Testis (tissue), 3 donors: ENCODE data around the gene TBC1D9. TPM values are rescaled to one million over a fixed set of nuclear protein-coding genes. Genes with fewer than 3 reads are reported as not detected.

Experiments
- DNase-seq: peaks from one replicate; pipeline ENCODE4 v3.0.0-alpha.2; 2019
- H3K27ac ChIP-seq, 2 donors: fragments of 200-600 bp; sonication (generic); one replicate each; pipeline ENCODE4 v1.5.1; 2019
- H3K27me3 ChIP-seq: fragments of 200-600 bp; sonication (generic); one replicate; pipeline ENCODE4 v1.5.1; 2019
- H3K36me3 ChIP-seq: fragments of 200-600 bp; sonication (generic); one replicate; pipeline ENCODE4 v1.5.1; 2017; ENCODE audit warnings: low read depth; ENCODE audit errors: missing control alignments
- H3K4me1 ChIP-seq: fragments of 200-600 bp; sonication (generic); one replicate; pipeline ENCODE4 v1.5.1; 2019
- H3K4me3 ChIP-seq, 2 donors: fragments of 200-600 bp; sonication (generic); one replicate each; pipeline ENCODE4 v1.5.1; 2017 to 2019
- H3K9me3 ChIP-seq: fragments of 200-600 bp; sonication (generic); one replicate; pipeline ENCODE4 v1.5.1; 2017
- CTCF ChIP-seq, 3 experiments: fragments of 450-650 bp in 2 of 3; fragments of 200-600 bp in 1 of 3; sonication (generic) in 1 of 3; IDR thresholded peaks; one replicate each; pipeline ENCODE4 v1.5.1; 2016 to 2019; ENCODE audit warnings: antibody characterized with exemption in 3 of 3, mild to moderate bottlenecking in 2 of 3, moderate library complexity in 1 of 3
- POLR2A ChIP-seq: fragments of 450-650 bp; IDR thresholded peaks from one replicate; pipeline ENCODE4 v1.6.1; 2017; ENCODE audit warnings: antibody characterized with exemption, mild to moderate bottlenecking, moderate library complexity
- WGBS, 2 donors: methylation state at CpG; one replicate each; pipeline ENCODE4 v1.1.5; 2018; 5-methylcytosine and 5-hydroxymethylcytosine counted together
- intact Hi-C: fragments of 100-400 bp; cut with DNase I; formaldehyde crosslinking; loops from one replicate; pipeline ENCODE4 v1.15.1; 2023; ENCODE audit warnings: low total_unique reads
- polyA plus RNA-seq: library from polyadenylated mRNA; stranded (reverse); fragments of 350-450 nt; fragmentation: Illumina TruSeq; extraction: RNeasy Lipid Tissue Mini Kit (QIAGEN cat#74804); gene quantifications from one replicate; pipeline ENCODE4 v1.2.3, GENCODE V29; 2014; ENCODE audit warnings: low read depth, low replicate concordance; ENCODE audit not compliant: insufficient read depth
- total RNA-seq, 2 donors: library from RNA; depleted of rRNA; stranded (reverse); fragments of >200 nt; gene quantifications; one replicate each; pipeline ENCODE4 v1.2.3, GENCODE V29; 2016

TBC1D9 gene
- total and polyA plus RNA-seq, 3 donors from 2014 or later, result 8.6 to 13.1 (median 9.8) TPM

GRCh38 chr4:140609548-140610425, 146.4 kb downstream of the TBC1D9 start:
- no peaks in the 10 kb centered on the region for H3K4me1 ChIP-seq
- H3K36me3 ChIP-seq, result no peaks in the 10 kb centered on the region
- H3K9me3 ChIP-seq, result no peaks in the 10 kb centered on the region
- peak; percentile 24 to 58 (median 45) for TF ChIP-seq CTCF (IDR thresholded peaks at IDR 0.05)
- TF ChIP-seq POLR2A, result no peak
- H3K27ac ChIP-seq, result no peak overlapping the region
- no peak for DNase-seq
- intact Hi-C loops, result no loop called here
- WGBS, 2 donors, result 55 to 57% methylated on average over 6 of the region's 6 CpGs
- no peaks in the 10 kb centered on the region for H3K27me3 ChIP-seq
- H3K4me3 ChIP-seq, result no peak overlapping the region

GRCh38 chr4:140607852-140608251, 148.3 kb downstream of the TBC1D9 start:
- H3K4me3 ChIP-seq, result no peak overlapping the region
- no peak for DNase-seq
- 58 to 76% methylated on average over 4 of the region's 4 CpGs for WGBS, 2 donors
- H3K9me3 ChIP-seq, result no peaks in the 10 kb centered on the region
- no peak overlapping the region for H3K27ac ChIP-seq
- no peak for TF ChIP-seq POLR2A
- TF ChIP-seq CTCF (IDR thresholded peaks at IDR 0.05), result no peak
- intact Hi-C loops, result no loop called here
- H3K27me3 ChIP-seq, result no peaks in the 10 kb centered on the region
- no peaks in the 10 kb centered on the region for H3K36me3 ChIP-seq
- no peaks in the 10 kb centered on the region for H3K4me1 ChIP-seq

GRCh38 chr4:140604544-140604943, 151.6 kb downstream of the TBC1D9 start:
- H3K4me3 ChIP-seq, result no peak overlapping the region
- WGBS, 2 donors, result 79 to 89% methylated on average over 4 of the region's 4 CpGs
- no peaks in the 10 kb centered on the region for H3K36me3 ChIP-seq
- no peaks in the 10 kb centered on the region for H3K4me1 ChIP-seq
- no peaks in the 10 kb centered on the region for H3K27me3 ChIP-seq
- no peaks in the 10 kb centered on the region for H3K9me3 ChIP-seq
- DNase-seq, result no peak
- intact Hi-C loops, result no loop called here
- TF ChIP-seq CTCF (IDR thresholded peaks at IDR 0.05) (no peak), POLR2A (no peak)
- H3K27ac ChIP-seq, result no peak overlapping the region

- DNase-seq, result no peak
- H3K9me3 ChIP-seq, result no peaks in the 10 kb centered on the region
- no peak overlapping the region for H3K4me3 ChIP-seq
- 73 to 91% methylated on average over 2 of the region's 2 CpGs for WGBS, 2 donors
- H3K4me1 ChIP-seq, result no peaks in the 10 kb centered on the region
- intact Hi-C loops, result no loop called here
- no peak overlapping the region for H3K27ac ChIP-seq
- no peak for TF ChIP-seq CTCF (IDR thresholded peaks at IDR 0.05)
- TF ChIP-seq POLR2A, result no peak
- H3K27me3 ChIP-seq, result no peaks in the 10 kb centered on the region
- H3K36me3 ChIP-seq, result no peaks in the 10 kb centered on the region
Observed at GRCh38 chr4:140603286-140603685, 152.9 kb downstream of the TBC1D9 start.

- Histone ChIP-seq H3K27me3 (no peaks in the 10 kb centered on the region), H3K9me3 (no peaks in the 10 kb centered on the region), H3K27ac (no peak overlapping the region), H3K36me3 (no peaks in the 10 kb centered on the region), H3K4me1 (no peaks in the 10 kb centered on the region), H3K4me3 (no peak overlapping the region)
- intact Hi-C loops, result no loop called here
- no peak for TF ChIP-seq POLR2A
- TF ChIP-seq CTCF (IDR thresholded peaks at IDR 0.05), result no peak
- no peak for DNase-seq
- WGBS, 2 donors, result 86 to 87% methylated on average over 1 to 2 of the region's 2 CpGs
Observed at GRCh38 chr4:140602714-140603113, 153.5 kb downstream of the TBC1D9 start.
